RPMI7951 (cell line): ENCODE data around the gene FSD1. TPM values are rescaled to one million over a fixed set of nuclear protein-coding genes. Genes with fewer than 3 reads are reported as not detected.
"Not testable (repeated sequence)": the region's sequence is repeated elsewhere in the genome, so short reads cannot be mapped to it uniquely, and the experiment has no call there.

Source experiments
- DNase-seq: peaks from one replicate; pipeline ENCODE4 v3.0.0-alpha.2; 2012; ENCODE audit warnings: low read depth
- total RNA-seq: library from RNA; depleted of rRNA; stranded (reverse); fragments of >200 nt; shearing (Covaris generic); gene quantifications from 2 replicates; pipeline ENCODE4 v1.2.3, GENCODE V29; 2014

The FSD1 gene
- total RNA-seq, 1 experiment from 2014 or later, result 9.7 TPM

- no peak for DNase-seq
These were observed 41.1 kb downstream of the FSD1 start for GRCh38 chr19:4345342-4346019.

- no peak for DNase-seq
These were observed 41.6 kb downstream of the FSD1 start for GRCh38 chr19:4346020-4346383.

- DNase-seq, result no peak
These were observed 43.1 kb downstream of the FSD1 start for GRCh38 chr19:4347521-4347920.

GRCh38 chr19:4349225-4349624 lies 44.8 kb downstream of the FSD1 start:
- not testable (repeated sequence) for DNase-seq

- no peak for DNase-seq
These were observed 45.7 kb downstream of the FSD1 start for GRCh38 chr19:4350111-4350510.

GRCh38 chr19:4350726-4351125 lies 46.3 kb downstream of the FSD1 start:
- no peak for DNase-seq

- DNase-seq, result peak; percentile 46
These were observed 48.3 kb downstream of the FSD1 start for GRCh38 chr19:4352701-4353121.

GRCh38 chr19:4354282-4354681 lies 49.9 kb downstream of the FSD1 start:
- no peak for DNase-seq

- no peak for DNase-seq
These were observed 50.5 kb downstream of the FSD1 start for GRCh38 chr19:4354897-4355296.

- DNase-seq, result no peak
These were observed 52.8 kb downstream of the FSD1 start for GRCh38 chr19:4357095-4357797.

- no peak for DNase-seq
These were observed 53.5 kb downstream of the FSD1 start for GRCh38 chr19:4357921-4358326.

GRCh38 chr19:4358709-4359626 lies 54.6 kb downstream of the FSD1 start:
- no peak for DNase-seq

GRCh38 chr19:4359627-4360000 lies 55.2 kb downstream of the FSD1 start:
- DNase-seq, result no peak

- no peak for DNase-seq
These were observed 55.7 kb downstream of the FSD1 start for GRCh38 chr19:4360081-4360569.

GRCh38 chr19:4360641-4361151 lies 56.3 kb downstream of the FSD1 start:
- DNase-seq, result no peak

GRCh38 chr19:4361152-4362046 lies 57.0 kb downstream of the FSD1 start:
- DNase-seq, result no peak

- no peak for DNase-seq
These were observed 57.9 kb downstream of the FSD1 start for GRCh38 chr19:4362101-4362828.

GRCh38 chr19:4362831-4363545 lies 58.6 kb downstream of the FSD1 start:
- DNase-seq, result no peak

GRCh38 chr19:4363571-4364304 lies 59.3 kb downstream of the FSD1 start:
- DNase-seq, result no peak
